ENCODE data around the gene AUTS2.

Gene AUTS2

GRCh38 chr7:70494225-70495032, 896.2 kb downstream of the AUTS2 start:
- no peak for DNase-seq

- DNase-seq = no peak
Measured at GRCh38 chr7:70495033-70495376, 896.7 kb downstream of the AUTS2 start.

- no peak for DNase-seq
Measured at GRCh38 chr7:70497793-70498192, 899.5 kb downstream of the AUTS2 start.

- DNase-seq = peak; percentile 23
Measured at GRCh38 chr7:70498232-70498992, 900.1 kb downstream of the AUTS2 start.

GRCh38 chr7:70500261-70500660, 902.0 kb downstream of the AUTS2 start:
- no peak for DNase-seq

- DNase-seq = no peak
Measured at GRCh38 chr7:70502117-70502863, 904.0 kb downstream of the AUTS2 start.

- DNase-seq = no peak
Measured at GRCh38 chr7:70504254-70504653, 906.0 kb downstream of the AUTS2 start.

- no peak for DNase-seq
Measured at GRCh38 chr7:70505468-70505867, 907.2 kb downstream of the AUTS2 start.

GRCh38 chr7:70505886-70506285, 907.6 kb downstream of the AUTS2 start:
- no peak for DNase-seq

- DNase-seq = peak; percentile 26
Measured at GRCh38 chr7:70506434-70506833, 908.2 kb downstream of the AUTS2 start.

- DNase-seq = no peak
Measured at GRCh38 chr7:70512144-70512543, 913.9 kb downstream of the AUTS2 start.

- DNase-seq = no peak
Measured at GRCh38 chr7:70512761-70513160, 914.5 kb downstream of the AUTS2 start.

GRCh38 chr7:70520611-70521010, 922.3 kb downstream of the AUTS2 start:
- peak; percentile 59 for DNase-seq

GRCh38 chr7:70523249-70523988, 925.1 kb downstream of the AUTS2 start:
- DNase-seq = no peak

GRCh38 chr7:70523989-70524351, 925.7 kb downstream of the AUTS2 start:
- DNase-seq = no peak

- peak; percentile 16 for DNase-seq
Measured at GRCh38 chr7:70525991-70526390, 927.7 kb downstream of the AUTS2 start.

GRCh38 chr7:70527520-70528115, 929.3 kb downstream of the AUTS2 start:
- no peak for DNase-seq

GRCh38 chr7:70529436-70529835, 931.2 kb downstream of the AUTS2 start:
- DNase-seq = no peak

GRCh38 chr7:70529914-70530585, 931.8 kb downstream of the AUTS2 start:
- DNase-seq = peak; percentile 38

GRCh38 chr7:70533614-70534013, 935.3 kb downstream of the AUTS2 start:
- DNase-seq = no peak

GRCh38 chr7:70539205-70539604, 940.9 kb downstream of the AUTS2 start:
- no peak for DNase-seq

- no peak for DNase-seq
Measured at GRCh38 chr7:70539617-70540016, 941.3 kb downstream of the AUTS2 start.

All from fibroblast of skin of right biceps (primary cell).